D721Med (cell line): ENCODE data around the gene COL4A3.

Experiments
- DNase-seq: peaks from one replicate; pipeline ENCODE4 v3.0.0; 2011; ENCODE audit warnings: low spot score; ENCODE audit not compliant: insufficient read length
- FAIRE-seq: peaks from 2 replicates; lab custom pipeline; 2011; peaks lifted over from hg19 to GRCh38; lab: Jason Lieb, UNC
- TF ChIP-seq, protein P1 (sequence below): IDR thresholded peaks from 2 replicates; pipeline ENCODE4 v1.5.1; 2012; ENCODE audit warnings: mild to moderate bottlenecking, control low read depth; ENCODE audit not compliant: insufficient read depth; ENCODE audit errors: missing control alignments

The COL4A3 gene

DNA sequence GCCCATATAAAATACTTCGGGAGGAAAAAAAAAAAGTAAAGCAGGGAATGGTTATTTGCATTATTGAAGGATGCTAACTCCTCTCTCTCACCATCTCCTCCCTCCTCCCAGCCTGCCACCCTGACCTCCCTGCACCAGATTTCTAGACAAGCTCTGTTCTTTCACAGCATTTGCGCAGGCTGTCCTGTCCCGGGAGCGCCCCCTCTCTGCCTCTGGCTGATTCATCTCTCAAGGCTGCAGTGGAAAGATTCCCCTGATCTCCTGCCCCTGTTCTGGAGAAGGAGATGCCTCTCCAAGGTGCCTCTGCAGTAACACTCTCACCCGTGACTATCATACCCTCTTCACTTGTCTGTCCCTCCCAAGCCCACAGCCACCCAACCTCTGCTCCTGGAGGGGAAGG is 38.9 kb upstream of the COL4A3 start:
- FAIRE-seq, result no peak
- TF ChIP-seq, protein P1, sequence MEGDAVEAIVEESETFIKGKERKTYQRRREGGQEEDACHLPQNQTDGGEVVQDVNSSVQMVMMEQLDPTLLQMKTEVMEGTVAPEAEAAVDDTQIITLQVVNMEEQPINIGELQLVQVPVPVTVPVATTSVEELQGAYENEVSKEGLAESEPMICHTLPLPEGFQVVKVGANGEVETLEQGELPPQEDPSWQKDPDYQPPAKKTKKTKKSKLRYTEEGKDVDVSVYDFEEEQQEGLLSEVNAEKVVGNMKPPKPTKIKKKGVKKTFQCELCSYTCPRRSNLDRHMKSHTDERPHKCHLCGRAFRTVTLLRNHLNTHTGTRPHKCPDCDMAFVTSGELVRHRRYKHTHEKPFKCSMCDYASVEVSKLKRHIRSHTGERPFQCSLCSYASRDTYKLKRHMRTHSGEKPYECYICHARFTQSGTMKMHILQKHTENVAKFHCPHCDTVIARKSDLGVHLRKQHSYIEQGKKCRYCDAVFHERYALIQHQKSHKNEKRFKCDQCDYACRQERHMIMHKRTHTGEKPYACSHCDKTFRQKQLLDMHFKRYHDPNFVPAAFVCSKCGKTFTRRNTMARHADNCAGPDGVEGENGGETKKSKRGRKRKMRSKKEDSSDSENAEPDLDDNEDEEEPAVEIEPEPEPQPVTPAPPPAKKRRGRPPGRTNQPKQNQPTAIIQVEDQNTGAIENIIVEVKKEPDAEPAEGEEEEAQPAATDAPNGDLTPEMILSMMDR, result peak; percentile 31
- DNase-seq, result no peak

DNA sequence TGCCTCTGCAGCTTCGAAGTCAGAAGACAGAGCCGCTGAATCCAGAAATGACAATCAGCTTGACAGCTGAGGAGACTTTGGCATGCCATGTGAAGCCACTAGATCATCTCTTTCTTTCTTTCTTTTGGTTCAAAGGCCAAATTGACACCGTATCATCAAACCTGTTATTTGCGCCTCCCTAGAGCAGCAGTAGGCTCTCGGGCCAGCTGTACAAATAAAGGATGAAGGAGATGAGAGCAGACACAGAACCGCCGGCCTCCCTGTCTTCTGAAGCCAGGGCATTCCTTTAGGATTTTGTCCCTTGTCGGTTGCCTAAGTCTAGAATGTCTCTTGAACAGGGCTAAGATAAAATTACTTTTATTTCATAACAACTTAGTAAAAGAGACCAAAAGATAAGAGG is 37.2 kb upstream of the COL4A3 start:
- no peak for DNase-seq
- TF ChIP-seq, protein P1, result no peak
- no peak for FAIRE-seq

DNA sequence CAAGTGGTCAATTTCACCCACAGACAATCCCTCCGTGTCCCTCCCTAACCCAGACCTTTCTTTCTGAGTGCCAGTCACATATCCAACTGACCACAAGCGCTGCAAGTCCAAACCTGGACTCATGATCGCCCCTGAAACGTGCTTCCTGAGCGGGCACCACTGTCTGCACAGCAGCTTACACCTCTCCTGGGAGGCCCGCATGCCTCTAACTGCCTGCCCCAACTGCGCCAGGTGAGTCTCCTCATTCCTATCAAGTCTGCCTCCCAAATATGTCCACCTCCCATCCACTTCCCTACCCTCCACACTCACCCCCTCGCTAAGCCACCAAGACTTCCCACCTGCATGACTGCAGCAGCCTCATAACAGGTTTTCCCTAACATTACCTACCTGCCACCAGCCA is 33.8 kb upstream of the COL4A3 start:
- TF ChIP-seq, protein P1, result no peak
- DNase-seq, result no peak
- FAIRE-seq, result no peak

DNA sequence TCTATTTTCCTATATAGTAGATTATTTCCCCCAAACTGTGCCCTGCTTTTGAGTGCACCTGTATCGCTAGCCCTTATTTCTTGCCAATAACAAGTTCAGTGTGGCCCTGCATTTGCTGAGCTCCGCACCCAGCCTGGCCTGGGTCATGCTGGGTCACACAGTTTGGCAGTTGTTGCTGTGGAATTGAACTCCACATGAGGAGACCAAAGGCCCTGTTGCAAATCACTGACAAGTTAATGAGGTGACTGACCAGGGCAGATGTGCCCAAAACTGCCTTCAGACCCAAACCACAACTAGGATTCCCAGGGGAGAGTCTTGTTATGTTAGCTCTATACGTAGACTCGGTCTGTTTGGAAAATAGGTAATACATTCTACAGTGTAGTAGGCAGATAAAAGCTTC is 31.4 kb upstream of the COL4A3 start:
- TF ChIP-seq, protein P1, result no peak
- DNase-seq (no peak), FAIRE-seq (no peak)

DNA sequence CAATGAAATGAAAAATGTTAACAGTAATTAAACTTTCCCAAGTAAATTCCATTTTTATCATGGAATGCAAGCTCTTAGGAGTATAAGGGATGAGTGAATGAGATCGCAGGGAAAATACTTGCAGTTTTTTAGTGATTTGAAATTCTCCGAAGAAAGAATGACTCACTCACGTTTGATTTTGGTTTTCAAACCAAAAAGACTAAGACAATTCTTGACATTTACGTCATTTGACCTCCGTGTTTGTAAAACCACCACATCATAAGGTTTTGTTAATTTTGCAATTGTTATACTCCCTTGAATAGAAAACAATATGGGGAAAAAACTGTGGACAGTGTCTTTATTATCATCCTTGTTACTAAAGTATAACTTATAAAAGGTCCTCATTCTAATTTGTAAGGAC is 29.8 kb upstream of the COL4A3 start:
- FAIRE-seq, result no peak
- DNase-seq, result no peak
- TF ChIP-seq, protein P1, result no peak

DNA sequence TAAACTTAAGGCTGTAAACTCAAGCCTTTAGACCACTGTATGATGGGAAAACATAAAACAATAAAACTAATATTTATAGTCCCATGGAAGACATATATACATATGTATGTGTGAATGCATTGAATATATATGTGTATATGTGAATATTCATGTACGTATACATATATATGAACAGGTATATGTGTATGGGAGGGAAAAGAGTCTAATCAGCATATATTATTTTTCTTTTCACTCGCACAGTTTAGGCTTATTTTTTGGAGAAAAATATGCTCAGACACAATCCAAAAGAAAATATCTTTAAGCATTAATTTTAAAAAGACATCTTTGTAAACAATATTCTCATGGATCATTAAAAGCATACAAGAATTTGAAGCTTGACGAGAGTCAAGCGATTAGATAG is 23.1 kb upstream of the COL4A3 start:
- FAIRE-seq (no peak), DNase-seq (no peak)
- TF ChIP-seq, protein P1, result no peak

DNA sequence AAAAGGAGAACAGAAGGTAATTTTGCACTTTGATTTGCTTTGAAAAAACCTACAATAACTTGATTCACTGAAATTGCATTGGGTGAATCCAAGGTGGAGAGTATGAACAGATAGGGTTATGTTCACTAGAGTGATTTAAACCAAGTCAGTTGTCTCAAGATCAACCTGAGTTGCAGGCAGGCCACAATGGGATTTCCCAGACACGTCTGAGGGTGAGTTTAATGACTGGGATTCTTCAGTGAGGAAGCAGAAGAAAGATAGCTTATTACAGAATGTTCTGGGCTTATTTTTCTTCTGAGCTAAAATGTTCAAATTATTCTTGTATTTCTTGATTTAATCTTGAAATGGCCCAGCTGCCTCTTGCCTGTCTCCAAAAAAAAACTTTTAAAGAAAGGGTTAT is 20.5 kb upstream of the COL4A3 start:
- TF ChIP-seq, protein P1, result no peak
- DNase-seq (no peak), FAIRE-seq (no peak)
